Mesothelial cell of epicardium (in vitro differentiated cells): ENCODE results near the gene CIDEA. TPM values are rescaled to one million over a fixed set of nuclear protein-coding genes. Genes with fewer than 3 reads are reported as not detected.
A peak's percentile ranks its signal among the peaks of the same experiment; 100 is the strongest.

Experiments used
- DNase-seq, 2 experiments: peaks; one replicate each; pipeline ENCODE4 v3.0.0; 2021; ENCODE audit warnings: low spot score in 2 of 2; ENCODE audit not compliant: unreplicated experiment in 2 of 2
- H3K27ac Mint-ChIP-seq: 2 replicates; pipeline ENCODE4 v1.8.0; 2021; ENCODE audit warnings: mixed read lengths
- H3K27me3 Mint-ChIP-seq: 2 replicates; pipeline ENCODE4 v1.8.0; 2021; ENCODE audit warnings: low read depth, mixed read lengths
- H3K36me3 Mint-ChIP-seq: 2 replicates; pipeline ENCODE4 v1.8.0; 2021; ENCODE audit warnings: mixed read lengths
- H3K4me1 Mint-ChIP-seq: 2 replicates; pipeline ENCODE4 v1.8.0; 2021; ENCODE audit warnings: mixed read lengths
- H3K4me3 Mint-ChIP-seq: 2 replicates; pipeline ENCODE4 v1.8.0; 2021; ENCODE audit warnings: mild to moderate bottlenecking, moderate library complexity, mixed read lengths
- H3K9me3 Mint-ChIP-seq: 2 replicates; pipeline ENCODE4 v1.8.0; 2021; ENCODE audit warnings: mixed read lengths
- total RNA-seq: library from RNA; stranded (reverse); gene quantifications from 3 replicates; pipeline ENCODE4 v1.2.1, GENCODE V29; 2021
- TF ChIP-seq, protein P1 (sequence below): fragments of 200-600 bp; sonication (generic); IDR thresholded peaks from one replicate; pipeline ENCODE4 v1.5.0; 2021; ENCODE audit warnings: antibody characterized with exemption; ENCODE audit not compliant: unreplicated experiment

CIDEA gene
- total RNA-seq, 1 donor from 2014 or later = not detected

GRCh38 chr18:12281861-12282260 is 27.7 kb downstream of the CIDEA start:
- H3K36me3 Mint-ChIP-seq = no peaks in the 10 kb centered on the region
- no peaks in the 10 kb centered on the region for H3K9me3 Mint-ChIP-seq
- peaks cover 3% of the 10 kb centered on the region for H3K27me3 Mint-ChIP-seq
- TF ChIP-seq, protein P1, sequence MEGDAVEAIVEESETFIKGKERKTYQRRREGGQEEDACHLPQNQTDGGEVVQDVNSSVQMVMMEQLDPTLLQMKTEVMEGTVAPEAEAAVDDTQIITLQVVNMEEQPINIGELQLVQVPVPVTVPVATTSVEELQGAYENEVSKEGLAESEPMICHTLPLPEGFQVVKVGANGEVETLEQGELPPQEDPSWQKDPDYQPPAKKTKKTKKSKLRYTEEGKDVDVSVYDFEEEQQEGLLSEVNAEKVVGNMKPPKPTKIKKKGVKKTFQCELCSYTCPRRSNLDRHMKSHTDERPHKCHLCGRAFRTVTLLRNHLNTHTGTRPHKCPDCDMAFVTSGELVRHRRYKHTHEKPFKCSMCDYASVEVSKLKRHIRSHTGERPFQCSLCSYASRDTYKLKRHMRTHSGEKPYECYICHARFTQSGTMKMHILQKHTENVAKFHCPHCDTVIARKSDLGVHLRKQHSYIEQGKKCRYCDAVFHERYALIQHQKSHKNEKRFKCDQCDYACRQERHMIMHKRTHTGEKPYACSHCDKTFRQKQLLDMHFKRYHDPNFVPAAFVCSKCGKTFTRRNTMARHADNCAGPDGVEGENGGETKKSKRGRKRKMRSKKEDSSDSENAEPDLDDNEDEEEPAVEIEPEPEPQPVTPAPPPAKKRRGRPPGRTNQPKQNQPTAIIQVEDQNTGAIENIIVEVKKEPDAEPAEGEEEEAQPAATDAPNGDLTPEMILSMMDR = no peak
- no peak for DNase-seq
- peaks cover 35% of the 10 kb centered on the region for H3K4me1 Mint-ChIP-seq
- peak overlapping the region; percentile 53 for H3K27ac Mint-ChIP-seq
- H3K4me3 Mint-ChIP-seq = no peak overlapping the region

GRCh38 chr18:12282442-12283039 is 28.4 kb downstream of the CIDEA start:
- H3K27me3 Mint-ChIP-seq = peaks cover 10% of the 10 kb centered on the region
- H3K4me3 Mint-ChIP-seq = no peak overlapping the region
- peak overlapping the region; percentile 12 for H3K27ac Mint-ChIP-seq

DNA sequence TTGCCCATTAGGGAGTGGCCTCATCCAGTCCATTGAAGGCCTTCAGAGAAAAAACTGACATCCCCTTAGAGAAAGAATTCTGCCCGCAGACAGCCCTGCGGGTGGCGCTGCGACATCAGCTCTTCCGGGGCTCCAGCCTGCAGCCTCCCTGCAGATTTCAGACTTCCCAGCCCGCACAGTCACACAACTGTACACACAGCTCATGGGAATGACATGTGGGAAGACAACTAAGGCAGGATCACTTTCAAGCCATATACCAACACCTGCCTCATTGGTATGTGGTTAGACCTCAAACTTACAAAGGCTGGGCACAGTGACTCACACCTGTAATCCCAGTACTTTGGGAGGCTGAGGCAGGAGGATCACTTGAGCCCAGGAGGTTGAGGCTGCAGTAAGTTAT is 29.1 kb downstream of the CIDEA start:
- Mint-ChIP-seq H3K36me3 (no peaks in the 10 kb centered on the region), H3K9me3 (no peaks in the 10 kb centered on the region), H3K4me1 (peaks cover 30% of the 10 kb centered on the region), H3K27ac (no peak overlapping the region), H3K4me3 (no peak overlapping the region), H3K27me3 (peaks cover 17% of the 10 kb centered on the region)
- no peak for DNase-seq
- TF ChIP-seq, protein P1 = no peak

More at GRCh38 chr18:12282442-12283039, 28.4 kb downstream of the CIDEA start:
- H3K4me1 Mint-ChIP-seq = peaks cover 29% of the 10 kb centered on the region
- TF ChIP-seq, protein P1 = no peak
- DNase-seq = no peak
- no peaks in the 10 kb centered on the region for H3K36me3 Mint-ChIP-seq
- no peaks in the 10 kb centered on the region for H3K9me3 Mint-ChIP-seq

DNA sequence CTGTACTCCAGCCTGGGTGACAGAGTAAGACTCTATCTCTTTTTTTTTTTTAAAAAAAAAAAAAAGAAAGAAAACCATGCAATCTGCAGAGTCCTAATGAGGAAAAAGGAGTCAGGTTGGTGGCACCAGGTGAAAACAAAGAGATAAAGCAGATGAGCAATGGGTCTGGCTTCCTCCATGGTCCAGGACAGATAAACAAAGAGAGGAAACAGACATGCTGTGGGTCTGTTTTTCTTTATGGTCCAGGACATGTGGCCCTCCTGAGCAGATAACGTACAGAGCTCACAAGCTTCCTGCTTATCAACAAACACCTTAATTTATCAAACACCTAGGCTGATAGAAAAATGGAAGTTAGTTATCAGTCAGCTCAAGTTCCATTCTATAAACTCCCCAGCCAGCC is 29.5 kb downstream of the CIDEA start:
- Mint-ChIP-seq H3K27ac (no peak overlapping the region), H3K4me1 (peaks cover 30% of the 10 kb centered on the region), H3K9me3 (no peaks in the 10 kb centered on the region), H3K36me3 (no peaks in the 10 kb centered on the region), H3K27me3 (peaks cover 20% of the 10 kb centered on the region), H3K4me3 (no peak overlapping the region)
- no peak for DNase-seq
- TF ChIP-seq, protein P1 = no peak

DNA sequence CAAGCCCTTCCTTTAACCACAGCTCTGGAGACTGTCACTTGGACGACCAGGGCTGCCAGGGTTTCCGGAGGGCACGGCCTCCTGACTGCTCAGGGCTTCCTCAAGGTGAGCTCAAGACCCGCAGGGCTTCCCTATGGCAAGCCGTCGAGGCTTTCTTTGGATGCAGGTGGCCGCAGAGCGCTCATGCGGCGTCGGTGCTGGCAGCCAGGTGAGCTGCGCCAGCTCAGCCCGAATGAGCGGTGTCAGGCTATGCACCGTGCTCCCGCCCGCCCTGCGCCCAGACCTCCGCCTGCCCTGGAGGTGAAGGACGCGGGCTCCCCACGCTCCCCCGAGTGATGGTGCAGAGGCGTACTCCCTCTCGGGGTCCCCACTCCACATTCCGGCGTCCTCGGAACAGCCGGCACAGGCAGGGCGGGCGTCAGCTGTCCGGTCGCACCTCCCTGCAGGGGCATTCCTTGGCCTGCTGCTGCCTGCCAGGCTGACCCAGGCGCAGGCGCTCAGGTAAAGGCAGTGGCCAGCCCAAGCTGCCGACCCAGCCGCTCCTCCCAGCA is 33.0 kb downstream of the CIDEA start:
- Mint-ChIP-seq H3K9me3 (no peaks in the 10 kb centered on the region), H3K27me3 (peaks cover 34% of the 10 kb centered on the region), H3K36me3 (no peaks in the 10 kb centered on the region), H3K4me3 (peak overlapping the region; percentile 73), H3K27ac (no peak overlapping the region), H3K4me1 (peaks cover 20% of the 10 kb centered on the region)
- TF ChIP-seq, protein P1 = no peak
- DNase-seq = peak in 1 of 2 experiments; percentile 45
